Measurements from ENCODE around the gene PRR5. TPM values are rescaled to one million over a fixed set of nuclear protein-coding genes. Genes with fewer than 3 reads are reported as not detected.
"Not testable (repeated sequence)": the region's sequence is repeated elsewhere in the genome, so short reads cannot be mapped to it uniquely, and the experiment has no call there.

PRR5 gene
- polyA plus RNA-seq, 1 donor: 39.0 TPM

- DNase-seq: no peak
These were observed 34.8 kb downstream of the PRR5 start for GRCh38 chr22:44736581-44737405.

DNA sequence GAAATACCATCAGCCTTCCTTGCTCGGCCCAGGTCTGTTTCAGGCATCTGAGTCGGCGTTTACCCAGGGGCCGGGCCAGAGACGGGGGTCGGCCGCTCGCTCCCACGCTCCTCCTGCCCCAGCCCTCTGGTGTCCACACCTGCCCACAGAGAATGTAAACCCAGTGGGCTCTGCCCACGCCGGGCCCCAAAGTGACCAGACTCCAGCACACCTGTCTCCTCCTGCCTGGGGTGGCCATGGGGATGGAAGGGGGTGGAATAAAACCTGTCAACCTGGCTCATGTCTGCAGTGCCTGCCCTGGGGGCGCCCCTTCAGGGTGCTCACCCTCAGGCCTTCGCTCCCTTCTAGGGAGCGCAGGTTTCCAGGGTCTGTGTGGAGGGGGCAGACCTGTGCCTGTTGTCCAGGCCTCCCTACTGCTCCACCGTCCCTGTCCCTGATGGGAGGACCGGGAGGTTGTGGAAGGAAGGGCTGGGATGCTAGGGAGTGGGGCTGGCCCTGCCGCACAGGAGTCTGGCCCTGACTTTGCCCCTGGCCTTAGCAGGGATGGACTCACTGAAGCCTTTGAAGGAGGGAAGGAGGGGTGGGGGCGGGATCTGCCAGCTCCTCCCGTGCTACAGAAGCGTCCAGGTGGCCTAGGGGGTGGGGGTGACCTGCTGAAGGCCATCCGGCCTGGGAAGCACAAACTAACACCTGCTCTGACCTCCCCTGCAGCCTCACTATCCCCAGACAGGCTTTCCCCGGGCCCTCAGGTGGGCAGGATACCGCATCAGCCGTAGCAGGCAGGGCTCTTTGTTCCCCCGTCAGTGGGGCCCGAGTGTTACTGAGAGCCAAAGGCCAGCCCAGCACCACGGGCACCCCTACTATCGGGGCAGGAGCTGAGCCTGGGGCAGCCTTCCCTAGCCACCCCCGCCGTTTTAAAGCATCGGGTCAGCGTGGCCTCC is 35.7 kb downstream of the PRR5 start:
- no peak for DNase-seq

DNA sequence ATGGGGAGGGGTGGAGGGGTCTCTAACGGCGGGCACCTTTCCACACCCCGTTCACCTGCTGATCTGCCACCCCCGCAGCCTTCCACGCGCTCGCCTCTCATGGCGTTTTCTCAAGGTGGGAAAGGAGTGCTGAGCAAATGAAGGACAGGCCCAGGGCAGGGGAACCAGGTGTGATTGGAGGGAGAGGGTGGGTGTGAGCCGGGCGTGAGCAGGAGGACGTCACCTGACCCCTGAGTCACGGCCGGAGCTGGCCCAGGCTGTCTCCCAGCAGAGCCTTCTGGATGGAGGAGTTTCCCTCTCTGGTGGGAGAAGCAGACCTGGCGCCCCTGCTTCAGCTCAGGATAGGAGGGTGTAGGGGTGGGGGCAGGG is 36.3 kb downstream of the PRR5 start:
- DNase-seq: no peak

- DNase-seq: no peak
These were observed 37.0 kb downstream of the PRR5 start for GRCh38 chr22:44739024-44739423.

GRCh38 chr22:44739666-44740065 is 37.7 kb downstream of the PRR5 start:
- DNase-seq: not testable (repeated sequence)

GRCh38 chr22:44740307-44740706 is 38.3 kb downstream of the PRR5 start:
- no peak for DNase-seq

DNA sequence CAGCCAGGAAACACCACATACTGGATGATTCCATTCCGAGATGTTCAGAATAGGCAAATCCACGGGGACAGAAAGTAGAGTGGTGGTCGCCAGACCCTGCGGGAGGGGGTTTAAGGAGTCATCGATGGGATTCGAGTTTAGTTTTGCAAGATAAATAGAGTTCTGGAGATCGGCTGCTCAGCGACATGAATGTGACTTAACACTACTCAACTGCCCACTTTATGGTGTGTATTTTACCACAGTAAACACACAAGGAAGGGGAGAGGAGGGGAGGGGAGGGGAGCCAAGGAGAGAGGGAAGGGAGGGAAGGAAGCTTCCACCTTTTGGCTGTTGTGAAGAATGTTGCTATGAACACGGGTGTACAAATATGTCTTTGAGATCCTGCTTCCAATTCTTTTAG is 39.9 kb downstream of the PRR5 start:
- DNase-seq: no peak

GRCh38 chr22:44743247-44743646 is 41.2 kb downstream of the PRR5 start:
- no peak for DNase-seq

GRCh38 chr22:44743804-44744211 is 41.8 kb downstream of the PRR5 start:
- DNase-seq: no peak

- no peak for DNase-seq
These were observed 44.1 kb downstream of the PRR5 start for GRCh38 chr22:44745853-44746789.

- DNase-seq: not testable (repeated sequence)
These were observed 45.8 kb downstream of the PRR5 start for GRCh38 chr22:44747784-44748127.

DNA sequence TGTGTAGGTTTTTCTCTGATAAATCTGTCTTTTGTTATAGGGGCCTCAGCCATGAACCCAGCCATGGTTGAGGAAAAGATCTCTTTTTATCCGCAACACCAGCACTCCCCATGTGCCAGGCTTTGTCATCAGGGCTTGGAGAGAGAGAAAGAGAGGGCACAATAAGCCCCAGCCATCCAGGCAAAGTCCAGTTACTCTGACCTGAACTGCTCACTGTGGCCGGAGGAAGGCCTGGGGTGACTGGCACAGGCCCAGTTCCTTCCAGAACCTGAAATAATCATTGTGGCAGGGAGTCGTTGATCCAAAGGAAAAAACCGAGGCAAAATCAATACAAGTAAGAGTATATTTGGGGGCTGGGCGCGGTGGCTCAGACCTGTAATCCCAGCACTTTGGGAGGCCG is 46.5 kb downstream of the PRR5 start:
- no peak for DNase-seq

GRCh38 chr22:44750481-44750880 is 48.5 kb downstream of the PRR5 start:
- no peak for DNase-seq

DNA sequence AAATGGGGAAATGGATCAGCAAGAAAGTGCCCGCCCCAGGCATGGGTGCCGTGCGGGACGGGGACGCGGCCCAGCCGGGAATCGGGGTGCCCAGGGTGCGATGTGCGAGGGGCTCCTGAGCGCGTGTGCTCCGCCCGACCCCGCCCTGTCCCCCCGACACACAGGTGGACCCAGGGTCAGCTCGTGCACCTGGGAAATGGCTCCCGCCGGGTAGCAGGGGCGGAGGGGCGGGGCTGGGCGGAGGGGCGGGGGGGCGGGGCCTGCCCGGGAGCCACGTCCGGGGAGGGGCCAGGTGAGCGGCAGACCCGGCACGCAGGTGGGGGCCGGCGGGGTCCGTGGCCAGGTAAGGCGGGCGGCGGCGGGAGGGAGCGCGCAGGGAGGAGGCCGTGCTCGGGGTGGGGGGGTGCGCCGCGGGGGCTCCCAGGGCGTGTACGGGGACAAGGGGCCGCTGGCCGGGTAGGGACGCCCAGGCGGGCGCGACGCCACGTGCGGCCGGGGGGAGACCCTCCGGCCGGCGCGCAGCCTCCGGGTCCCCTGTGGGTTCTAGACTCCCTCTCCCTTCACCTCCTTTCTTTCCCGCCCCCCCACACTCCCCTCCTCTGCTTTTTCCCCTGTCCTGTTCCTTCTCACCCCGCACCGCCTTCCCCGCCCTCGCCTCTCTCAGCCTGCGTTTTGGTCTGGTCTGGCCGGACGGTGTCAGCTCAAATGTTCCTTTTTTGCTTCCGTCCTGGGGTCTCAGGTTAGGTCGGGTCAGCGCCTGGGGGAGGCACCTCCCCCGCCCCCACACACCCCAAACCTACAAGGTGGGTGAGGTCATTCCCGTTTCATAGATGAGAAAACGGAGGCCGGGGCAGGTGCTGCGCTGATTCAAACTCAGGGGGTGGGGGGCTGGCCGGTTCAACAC is 50.5 kb downstream of the PRR5 start, which contains the start of gene ARHGAP8:
ARHGAP8 (plus strand) TSS at position 291 of the 904 bp plus-strand sequence. CDS start 33,953 bp downstream, outside the sequence.
- no peak for DNase-seq

DNA sequence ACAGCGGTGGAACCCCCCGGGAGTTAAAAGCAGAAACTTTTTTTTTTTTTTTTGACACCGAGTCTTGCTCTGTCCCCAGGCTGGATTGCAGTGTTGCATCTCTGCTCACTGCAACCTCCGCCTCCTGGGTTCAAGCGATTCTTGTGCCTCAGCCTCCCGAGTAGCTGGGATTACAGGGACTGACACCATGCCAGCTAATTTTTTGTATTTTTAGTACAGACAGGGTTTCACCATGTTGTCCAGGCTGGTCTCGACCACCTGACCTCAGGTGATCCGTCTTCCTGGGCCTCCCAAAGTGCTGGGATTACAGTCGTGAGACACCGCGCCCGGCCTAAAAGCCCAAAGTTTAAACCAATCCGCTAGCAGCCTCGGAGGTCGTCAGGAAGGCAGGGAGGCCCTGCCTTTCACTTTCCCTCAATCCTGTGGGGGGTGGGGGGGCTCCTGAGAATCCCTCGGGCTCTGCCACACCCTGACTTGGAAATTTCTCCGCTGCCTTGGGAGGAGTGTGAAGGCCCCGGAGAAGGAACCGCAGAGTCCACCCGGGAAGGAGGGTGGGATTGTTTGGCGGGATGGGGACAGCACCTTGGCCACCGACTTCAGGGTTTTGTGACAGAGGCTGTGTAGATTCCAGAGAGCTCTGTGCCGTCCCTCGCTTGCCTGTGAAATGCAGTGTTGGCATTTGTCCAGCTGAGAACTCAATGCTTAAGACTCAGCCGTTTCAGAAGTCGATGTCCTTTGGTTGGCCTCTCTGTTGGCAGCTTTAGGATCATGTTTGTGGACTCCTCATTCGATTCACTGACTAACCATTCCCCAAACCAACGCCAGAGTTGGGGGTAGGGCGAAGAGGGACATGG is 51.4 kb downstream of the PRR5 start:
- peak; percentile 83 for DNase-seq

DNA sequence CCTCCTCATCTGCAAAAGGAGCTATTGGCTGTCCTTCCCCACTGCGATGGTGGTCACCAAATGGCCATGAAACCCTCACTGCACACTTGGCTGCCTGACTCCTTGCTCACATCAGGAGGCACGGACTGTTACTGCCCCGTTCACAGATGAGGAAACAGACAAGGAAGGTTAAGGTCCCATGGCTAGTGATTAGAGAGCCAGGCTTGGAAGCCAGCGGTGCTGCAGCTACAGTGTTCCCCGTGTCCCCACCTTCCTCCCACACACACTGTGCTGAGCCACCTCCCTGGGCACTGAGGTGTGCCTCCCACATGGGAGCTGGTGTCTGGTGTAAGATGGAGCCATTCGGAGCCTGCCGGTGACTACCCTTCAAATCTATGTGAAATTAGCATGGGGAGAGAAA is 53.0 kb downstream of the PRR5 start:
- DNase-seq: no peak

GRCh38 chr22:44755417-44755816 is 53.4 kb downstream of the PRR5 start:
- DNase-seq: no peak

DNA sequence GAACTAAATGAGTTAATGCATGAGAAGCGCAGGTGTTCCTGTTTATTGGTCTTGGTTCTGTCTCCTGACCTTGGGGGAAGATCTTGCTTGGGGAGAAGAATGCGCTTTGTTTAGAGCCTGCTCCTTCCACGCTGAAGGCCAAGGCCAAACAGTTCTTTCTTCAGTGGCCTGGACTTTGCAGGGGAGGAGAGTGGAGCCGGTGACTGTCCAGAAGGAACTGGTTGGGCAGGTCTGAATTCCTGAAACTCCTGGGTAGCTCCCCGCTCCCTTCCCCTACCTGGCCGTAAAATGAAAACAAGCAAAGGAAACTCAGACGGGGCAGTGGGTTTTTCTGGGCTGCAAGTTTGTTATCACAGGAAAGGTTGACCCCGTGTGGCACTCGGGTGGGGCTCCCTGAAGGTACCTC is 54.0 kb downstream of the PRR5 start:
- DNase-seq: no peak

DNA sequence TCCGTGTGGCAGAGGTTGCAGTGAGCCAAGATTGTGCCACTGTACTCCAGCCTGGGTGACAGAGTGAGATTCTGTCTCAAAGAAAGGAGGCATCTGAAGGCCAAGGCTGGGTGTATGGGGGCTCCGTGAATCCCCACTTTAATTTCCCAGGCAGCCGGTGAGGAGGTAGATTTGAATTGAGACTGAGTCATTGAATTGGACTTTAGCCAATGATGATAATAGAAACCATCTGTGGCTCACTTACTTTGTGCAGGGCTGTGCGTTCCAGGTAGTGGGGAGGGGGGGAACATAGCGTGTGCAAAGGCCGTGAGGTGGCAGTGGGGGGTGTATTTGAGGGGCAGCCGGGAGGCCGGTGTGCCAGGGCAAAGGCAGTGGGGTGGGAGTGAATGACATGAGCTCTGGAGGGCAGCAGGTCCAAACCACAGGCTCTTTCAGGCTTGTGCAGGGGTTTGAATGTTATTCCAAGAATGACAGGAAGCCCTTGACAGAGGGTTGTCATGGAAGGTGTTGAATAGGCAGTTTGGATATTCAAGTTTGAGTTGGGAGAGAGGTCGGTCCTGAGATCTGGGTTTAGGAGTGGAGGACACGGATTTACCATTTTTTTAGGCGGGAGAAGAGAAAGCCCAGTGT is 56.5 kb downstream of the PRR5 start:
- DNase-seq: peak; percentile 57

DNA sequence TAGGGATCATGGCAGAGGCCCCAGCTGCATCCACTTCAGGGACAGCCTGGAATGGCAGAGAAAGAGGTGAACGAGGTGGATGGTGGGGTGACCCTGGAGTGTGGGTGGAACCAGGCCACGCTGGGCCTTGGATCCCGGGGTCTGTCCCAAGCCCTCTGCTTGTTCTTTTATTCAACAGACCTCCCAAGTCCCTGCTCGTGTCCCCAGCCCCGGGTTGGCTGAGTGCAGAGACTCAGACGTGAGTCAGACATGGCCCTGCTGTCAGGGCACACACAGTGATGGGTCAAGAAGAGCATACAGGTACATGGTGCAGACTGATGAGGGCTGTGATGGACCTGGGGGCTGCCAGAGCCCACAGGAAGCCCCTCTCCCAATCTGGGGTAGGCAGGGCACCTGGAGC is 57.0 kb downstream of the PRR5 start:
- no peak for DNase-seq

All from hindlimb muscle (tissue), 1 donor.